K562 (cell line): ENCODE results near the gene MRPS35. TPM values are rescaled to one million over a fixed set of nuclear protein-coding genes. Genes with fewer than 3 reads are reported as not detected.

Source experiments
- ATAC-seq: fragments of 200-7000 bp; cut with Tn5 transposase; 3 replicates; pipeline ENCODE4 v1.9.1; 2020; ENCODE audit warnings: moderate library complexity
- BruUV-seq: library from RNA; stranded (reverse); fragments of 400-500 nt; replicated peaks from 2 replicates; lab custom pipeline; 2021; lab: Mats Ljungman, UMichigan
- CTCF ChIA-PET: fragments of 300-600 bp; formaldehyde crosslinking; extraction: SDS; loops from one replicate; lab custom pipeline; 2021; ENCODE audit warnings: low intra/inter-chr PET ratio; lab: Yijun Ruan, JAX
- POLR2A ChIA-PET: fragments of 300-600, 350-650 bp; sonication (Branson Sonifier 250); formaldehyde crosslinking; extraction: SDS; loops from one replicate; lab custom pipeline; 2021; ENCODE audit warnings: antibody characterized with exemption, inconsistent platforms; lab: Yijun Ruan, JAX
- DNase-seq, 4 experiments: peaks; one replicate each; pipeline versions ENCODE4 v3.0.0 to v3.0.0-alpha.2; 2011 to 2018; ENCODE audit warnings: low spot score in 3 of 4, mixed read lengths in 3 of 4; ENCODE audit errors: extremely low read depth in 1 of 4
- FAIRE-seq: peaks from 2 replicates; lab custom pipeline; 2011; peaks lifted over from hg19 to GRCh38; lab: Jason Lieb, UNC
- H2AFZ ChIP-seq: 2 replicates; pipeline ENCODE4 v1.6.0; 2011; ENCODE audit warnings: low read depth, low read length, control low read depth, inconsistent platforms
- H3K27ac ChIP-seq: fragments of 200-600 bp; 3 replicates; pipeline ENCODE4 v1.8.0; 2011; ENCODE audit warnings: low read depth, mild to moderate bottlenecking, control low read depth, inconsistent platforms, low read length, moderate library complexity, mixed read lengths; ENCODE audit errors: extremely low read depth
- H3K27me3 ChIP-seq, 2 experiments: fragments of 300-600 bp in 1 of 2; 2 replicates in 1 of 2; 3 replicates in 1 of 2; pipeline versions ENCODE4 v1.6.0 to v1.8.0; 2011; ENCODE audit warnings: inconsistent platforms in 2 of 2, low read length in 2 of 2, mild to moderate bottlenecking in 1 of 2, mixed read lengths in 1 of 2, moderate library complexity in 1 of 2; ENCODE audit not compliant: control insufficient read depth in 2 of 2, insufficient read depth in 2 of 2
- H3K36me3 ChIP-seq: fragments of 300-600 bp; 3 replicates; pipeline ENCODE4 v1.8.0; 2011; ENCODE audit warnings: mild to moderate bottlenecking, low read length, inconsistent platforms; ENCODE audit not compliant: control insufficient read depth, insufficient read depth
- H3K4me1 ChIP-seq, 2 experiments: fragments of 200-600 bp in 1 of 2; replicated peaks in 1 of 2; 2 replicates in 1 of 2; 3 replicates in 1 of 2; pipeline versions ENCODE4 v1.5.1 to v1.8.0; 2011; ENCODE audit warnings: inconsistent platforms in 2 of 2, low read length in 2 of 2, mild to moderate bottlenecking in 1 of 2, mixed read lengths in 1 of 2, moderate library complexity in 1 of 2; ENCODE audit not compliant: control insufficient read depth in 2 of 2, insufficient read depth in 2 of 2
- H3K4me2 ChIP-seq: 2 replicates; pipeline ENCODE4 v1.6.1; 2011; ENCODE audit warnings: low read length, control low read depth, inconsistent platforms, mixed read lengths; ENCODE audit not compliant: insufficient read depth
- H3K4me3 ChIP-seq: fragments of 200-600 bp; sonication (generic), shearing (Covaris generic); 2 replicates; pipeline ENCODE4 v1.5.1; 2016; ENCODE audit warnings: control low read depth, inconsistent platforms
- H3K79me2 ChIP-seq: fragments of 200-600 bp; 3 replicates; pipeline ENCODE4 v1.8.0; 2011; ENCODE audit warnings: low read length, inconsistent platforms; ENCODE audit not compliant: control insufficient read depth, insufficient read depth
- H3K9ac ChIP-seq, 2 experiments: 2 replicates each; pipeline versions ENCODE4 v1.6.0 to v1.6.1; 2011; ENCODE audit warnings: low read depth in 2 of 2, low read length in 2 of 2, control low read depth in 1 of 2, inconsistent platforms in 1 of 2, mild to moderate bottlenecking in 1 of 2, mixed read lengths in 1 of 2; ENCODE audit not compliant: insufficient read depth in 1 of 2
- H3K9me1 ChIP-seq: one replicate; pipeline ENCODE4 v1.6.0; 2011; ENCODE audit warnings: inconsistent platforms, mild to moderate bottlenecking, low read length, moderate library complexity; ENCODE audit not compliant: control insufficient read depth, insufficient read depth
- H3K9me3 ChIP-seq: replicated peaks from 2 replicates; pipeline ENCODE4 v1.5.1; 2011; ENCODE audit warnings: low read depth, low read length, inconsistent platforms; ENCODE audit not compliant: control insufficient read depth, insufficient read depth
- H4K20me1 ChIP-seq: replicated peaks from 2 replicates; pipeline ENCODE4 v1.6.1; 2011; ENCODE audit warnings: low read length, inconsistent platforms, mixed read lengths; ENCODE audit not compliant: control insufficient read depth, insufficient read depth
- E2F3 ChIP-seq: fragments of 250-450 bp; sonication (Bioruptor Pico); IDR thresholded peaks from 2 replicates; pipeline ENCODE4 v1.4.0; 2020; ENCODE audit warnings: mild to moderate bottlenecking
- HOMEZ ChIP-seq: fragments of 250-450 bp; sonication (Bioruptor Pico); IDR thresholded peaks from 2 replicates; pipeline ENCODE4 v1.4.0; 2020; ENCODE audit warnings: mild to moderate bottlenecking, moderate library complexity
- MTA1 ChIP-seq: fragments of 450-650 bp; IDR thresholded peaks from 2 replicates; pipeline ENCODE4 v1.6.1; 2017; ENCODE audit warnings: borderline replicate concordance
- MTF1 ChIP-seq: fragments of 250-450 bp; sonication (Bioruptor Pico); IDR thresholded peaks from 2 replicates; pipeline ENCODE4 v1.9.0; 2021; ENCODE audit warnings: moderate library complexity, mild to moderate bottlenecking, inconsistent platforms, borderline replicate concordance
- PHTF2 ChIP-seq: fragments of 250-450 bp; sonication (Bioruptor Pico); IDR thresholded peaks from 2 replicates; pipeline ENCODE4 v1.5.0; 2021; ENCODE audit warnings: mild to moderate bottlenecking
- ZNF830 ChIP-seq: fragments of 250-450 bp; sonication (Bioruptor Pico); IDR thresholded peaks from 2 replicates; pipeline ENCODE4 v1.5.0; 2021; ENCODE audit warnings: mild to moderate bottlenecking
- WGBS: fragments of 100-300 bp; shearing (Covaris generic); methylation state at CpG from one replicate; pipeline ENCODE4 v1.1.6; 2016; ENCODE audit warnings: low coverage, mixed read lengths; ENCODE audit not compliant: insufficient coverage; ENCODE audit errors: missing lambda C conversion rate; 5-methylcytosine and 5-hydroxymethylcytosine counted together
- in situ Hi-C: fragments of 300-500 bp; cut with MboI; formaldehyde crosslinking; loops from 4 replicates; pipeline ENCODE4 v1.15.0; 2018; ENCODE audit warnings: inconsistent platforms, mixed read lengths
- intact Hi-C: fragments of 100-400 bp; cut with micrococcal nuclease; formaldehyde crosslinking; loops from 2 replicates; pipeline ENCODE4 v1.14.2; 2022
- polyA plus RNA-seq, 8 experiments: library from polyadenylated mRNA; depleted of rRNA in 4 of 8; stranded (reverse) in 5 of 8; unstranded in 3 of 8; fragments of >200 nt; fragmentation: Nextera tagmentation in 2 of 8; fragmentation: Illumina TruSeq in 1 of 8; extraction: Ambion mirVana in 2 of 8; extraction: Trizol in 1 of 8; gene quantifications; 2 replicates each; pipeline versions ENCODE4 v1.2.1 to v1.2.3, GENCODE V29; 2011 to 2014; ENCODE audit warnings: inconsistent platforms in 1 of 8, missing spikeins in 1 of 8
- total RNA-seq, 7 experiments: library from RNA; depleted of rRNA in 6 of 7; stranded (reverse); fragments of >200 nt in 6 of 7; fragmentation: Illumina TruSeq in 2 of 7; extraction: Trizol in 2 of 7; gene quantifications; 2 replicates each; pipeline versions ENCODE4 v1.2.1 to v1.2.3, GENCODE V29; 2011 to 2021; ENCODE audit warnings: low replicate concordance in 1 of 7
- TF ChIP-seq, protein P1 (sequence below): sonication (generic); formaldehyde crosslinking; IDR thresholded peaks from 2 replicates; pipeline ENCODE4 v1.8.0; 2022; ENCODE audit warnings: mild to moderate bottlenecking, missing genetic modification reagents
- TF ChIP-seq, protein P2 (sequence below): sonication (generic); formaldehyde crosslinking; IDR thresholded peaks from 2 replicates; pipeline ENCODE4 v1.8.1; 2023; ENCODE audit warnings: mild to moderate bottlenecking, missing genetic modification reagents

The MRPS35 gene
- total and polyA plus RNA-seq, 9 of the 15 experiments (the other 6 are each of a cell fraction or from before 2014, with no cell fraction given): 79.0 to 183 (median 114) TPM

DNA sequence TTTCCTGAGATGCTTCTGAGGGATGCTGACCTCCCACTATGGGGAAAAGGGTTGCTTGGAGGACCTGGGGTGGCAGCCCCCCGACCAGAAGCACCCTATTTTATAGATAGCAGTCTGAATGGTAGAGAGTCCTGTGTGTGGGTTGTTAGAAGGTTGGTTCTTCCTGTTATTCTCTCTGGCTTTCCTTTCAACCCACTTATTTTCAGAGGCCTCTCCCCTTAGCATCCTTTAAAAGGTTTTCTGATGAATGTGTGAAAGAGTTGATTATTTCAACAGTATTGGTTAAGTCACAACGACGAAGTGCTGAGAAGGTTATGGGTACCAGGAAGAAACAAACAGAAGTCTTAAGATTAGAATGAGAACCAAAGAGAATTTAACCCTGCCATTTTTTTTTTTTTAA is 90.2 kb downstream of the MRPS35 start:
- in situ Hi-C loops (no loop called here), intact Hi-C loops (no loop called here)
- Histone ChIP-seq H3K9me1 (no peaks in the 10 kb centered on the region), H3K79me2 (no peaks in the 10 kb centered on the region)
- TF ChIP-seq PHTF2 (CRISPR knock-in tag): no peak
- TF ChIP-seq, all 486 proteins: peak for 0
- ChIA-PET CTCF (no interaction called here), POLR2A (interaction anchor here (1.1 to 1.4 kb wide), 2 partner anchors 10 to 16 kb away, joined by 3 read pairs; no protein-coding TSS in a partner anchor)
- BruUV-seq: no TSS peak
- no peak overlapping the region for H3K4me2 ChIP-seq
- ATAC-seq (no peak), FAIRE-seq (no peak), DNase-seq (no peak)
- H2AFZ ChIP-seq: no peak overlapping the region
- 26% methylated on average over 3 of the region's 3 CpGs for WGBS
- no peak overlapping the region for H3K4me3 ChIP-seq
- H3K27ac ChIP-seq: no peak overlapping the region
- H4K20me1 ChIP-seq: no peaks in the 10 kb centered on the region
- no peaks in the 10 kb centered on the region for H3K9me3 ChIP-seq
- H3K27me3 ChIP-seq: no peaks in the 10 kb centered on the region
- H3K9ac ChIP-seq: no peak overlapping the region
- H3K4me1 ChIP-seq: peaks cover 0 to 4% of the 10 kb centered on the region in 2 experiments; a peak in 3 of 5 replicates
- H3K36me3 ChIP-seq: peaks cover 21% of the 10 kb centered on the region; the same call in 2 of the 3 replicates

DNA sequence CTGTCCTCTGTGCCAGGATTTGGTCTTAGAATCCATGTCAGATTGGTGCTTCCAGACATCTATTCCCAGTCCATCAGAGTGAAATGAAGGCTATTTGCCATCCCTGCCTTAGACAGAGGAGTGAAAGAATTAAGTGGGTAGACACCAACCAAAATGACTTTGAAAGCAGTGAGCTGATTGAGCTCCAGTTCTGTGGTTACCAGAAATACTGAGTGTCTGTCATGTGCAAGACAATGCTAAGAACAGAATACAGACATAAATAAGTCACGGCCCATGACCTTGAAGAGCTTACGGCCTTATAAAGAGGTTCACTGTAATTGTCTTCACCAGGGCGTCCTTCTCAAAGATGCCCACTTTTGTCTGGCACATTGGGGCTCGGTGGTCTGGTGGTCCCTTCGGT is 91.0 kb downstream of the MRPS35 start:
- WGBS: 63% methylated on average over 5 of the region's 5 CpGs
- Histone ChIP-seq H3K27me3 (no peaks in the 10 kb centered on the region), H3K36me3 (peaks cover 21% of the 10 kb centered on the region; the same call in 2 of the 3 replicates), H3K9me1 (no peaks in the 10 kb centered on the region), H3K4me3 (no peak overlapping the region), H2AFZ (no peak overlapping the region), H3K4me2 (no peak overlapping the region), H3K9me3 (no peaks in the 10 kb centered on the region), H3K9ac (no peak overlapping the region), H3K79me2 (no peaks in the 10 kb centered on the region), H3K4me1 (peaks cover 0 to 10% of the 10 kb centered on the region in 2 experiments; a peak in 3 of 5 replicates), H3K27ac (no peak overlapping the region), H4K20me1 (no peaks in the 10 kb centered on the region)
- ChIA-PET POLR2A (interaction anchor here (0.6 kb wide), 1 partner anchor 389 kb away, joined by 3 read pairs; no protein-coding TSS in a partner anchor), CTCF (no interaction called here)
- DNase-seq (no peak), FAIRE-seq (no peak), ATAC-seq (no peak)
- intact Hi-C loops (no loop called here), in situ Hi-C loops (no loop called here)
- BruUV-seq: no TSS peak
- TF ChIP-seq, protein P1, sequence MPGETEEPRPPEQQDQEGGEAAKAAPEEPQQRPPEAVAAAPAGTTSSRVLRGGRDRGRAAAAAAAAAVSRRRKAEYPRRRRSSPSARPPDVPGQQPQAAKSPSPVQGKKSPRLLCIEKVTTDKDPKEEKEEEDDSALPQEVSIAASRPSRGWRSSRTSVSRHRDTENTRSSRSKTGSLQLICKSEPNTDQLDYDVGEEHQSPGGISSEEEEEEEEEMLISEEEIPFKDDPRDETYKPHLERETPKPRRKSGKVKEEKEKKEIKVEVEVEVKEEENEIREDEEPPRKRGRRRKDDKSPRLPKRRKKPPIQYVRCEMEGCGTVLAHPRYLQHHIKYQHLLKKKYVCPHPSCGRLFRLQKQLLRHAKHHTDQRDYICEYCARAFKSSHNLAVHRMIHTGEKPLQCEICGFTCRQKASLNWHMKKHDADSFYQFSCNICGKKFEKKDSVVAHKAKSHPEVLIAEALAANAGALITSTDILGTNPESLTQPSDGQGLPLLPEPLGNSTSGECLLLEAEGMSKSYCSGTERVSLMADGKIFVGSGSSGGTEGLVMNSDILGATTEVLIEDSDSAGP: no peak
- TF ChIP-seq ZNF830 (no peak), MTA1 (no peak), E2F3 (no peak), MTF1 (no peak), HOMEZ (CRISPR knock-in tag) (no peak)
- TF ChIP-seq, protein P2, sequence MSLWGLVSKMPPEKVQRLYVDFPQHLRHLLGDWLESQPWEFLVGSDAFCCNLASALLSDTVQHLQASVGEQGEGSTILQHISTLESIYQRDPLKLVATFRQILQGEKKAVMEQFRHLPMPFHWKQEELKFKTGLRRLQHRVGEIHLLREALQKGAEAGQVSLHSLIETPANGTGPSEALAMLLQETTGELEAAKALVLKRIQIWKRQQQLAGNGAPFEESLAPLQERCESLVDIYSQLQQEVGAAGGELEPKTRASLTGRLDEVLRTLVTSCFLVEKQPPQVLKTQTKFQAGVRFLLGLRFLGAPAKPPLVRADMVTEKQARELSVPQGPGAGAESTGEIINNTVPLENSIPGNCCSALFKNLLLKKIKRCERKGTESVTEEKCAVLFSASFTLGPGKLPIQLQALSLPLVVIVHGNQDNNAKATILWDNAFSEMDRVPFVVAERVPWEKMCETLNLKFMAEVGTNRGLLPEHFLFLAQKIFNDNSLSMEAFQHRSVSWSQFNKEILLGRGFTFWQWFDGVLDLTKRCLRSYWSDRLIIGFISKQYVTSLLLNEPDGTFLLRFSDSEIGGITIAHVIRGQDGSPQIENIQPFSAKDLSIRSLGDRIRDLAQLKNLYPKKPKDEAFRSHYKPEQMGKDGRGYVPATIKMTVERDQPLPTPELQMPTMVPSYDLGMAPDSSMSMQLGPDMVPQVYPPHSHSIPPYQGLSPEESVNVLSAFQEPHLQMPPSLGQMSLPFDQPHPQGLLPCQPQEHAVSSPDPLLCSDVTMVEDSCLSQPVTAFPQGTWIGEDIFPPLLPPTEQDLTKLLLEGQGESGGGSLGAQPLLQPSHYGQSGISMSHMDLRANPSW (CRISPR knock-in tag): no peak
